CD8-positive, alpha-beta memory T cell (primary cell): ENCODE results near the gene ALX4. TPM values are rescaled to one million over a fixed set of nuclear protein-coding genes. Genes with fewer than 3 reads are reported as not detected.

Experiments used
- CTCF ChIA-PET: fragments of 350-600 bp; sonication (Branson Sonifier 250); formaldehyde crosslinking; loops from one replicate; lab custom pipeline; 2021; ENCODE audit warnings: antibody characterized with exemption; lab: Charles Lee
- POLR2A ChIA-PET: fragments of 350-600 bp; sonication (Branson Sonifier 250); formaldehyde crosslinking; loops from one replicate; lab custom pipeline; 2021; ENCODE audit warnings: antibody characterized with exemption; lab: Charles Lee
- DNase-seq, 5 donors: peaks; one replicate each; pipeline versions ENCODE4 v3.0.0 to v3.0.0-alpha.2; 2020 to 2022; ENCODE audit warnings: mixed read lengths in 1 of 5
- H3K27ac ChIP-seq: one replicate; pipeline ENCODE4 v1.7.0; 2013; ENCODE audit warnings: low read depth, mild to moderate bottlenecking, low read length, moderate library complexity
- H3K27me3 ChIP-seq: 2 replicates; pipeline ENCODE4 v1.7.0; 2013; ENCODE audit warnings: low read length, mild to moderate bottlenecking; ENCODE audit not compliant: insufficient read depth, poor library complexity, severe bottlenecking
- H3K36me3 ChIP-seq: 2 replicates; pipeline ENCODE4 v1.7.0; 2013; ENCODE audit warnings: mild to moderate bottlenecking, low read length, moderate library complexity; ENCODE audit not compliant: insufficient read depth
- H3K4me1 ChIP-seq: 2 replicates; pipeline ENCODE4 v1.7.0; 2013; ENCODE audit warnings: mild to moderate bottlenecking, low read length, moderate library complexity; ENCODE audit not compliant: insufficient read depth
- H3K4me3 ChIP-seq: 2 replicates; pipeline ENCODE4 v1.7.0; 2013; ENCODE audit warnings: mild to moderate bottlenecking, low read length
- H3K9me3 ChIP-seq: 2 replicates; pipeline ENCODE4 v1.7.0; 2013; ENCODE audit warnings: mild to moderate bottlenecking, low read length
- H3K27ac Mint-ChIP-seq, 8 donors: one replicate each; pipeline ENCODE4 v1.8.0; 2020 to 2021; ENCODE audit warnings: mixed read lengths in 8 of 8, mild to moderate bottlenecking in 6 of 8, inconsistent platforms in 3 of 8, moderate library complexity in 3 of 8
- H3K27me3 Mint-ChIP-seq, 2 donors: one replicate each; pipeline ENCODE4 v1.8.0; 2020 to 2021; ENCODE audit warnings: mixed read lengths in 2 of 2, mild to moderate bottlenecking in 1 of 2, moderate library complexity in 1 of 2
- H3K36me3 Mint-ChIP-seq, 3 donors: one replicate each; pipeline ENCODE4 v1.8.0; 2020 to 2021; ENCODE audit warnings: mixed read lengths in 3 of 3, inconsistent platforms in 1 of 3, mild to moderate bottlenecking in 1 of 3
- H3K4me1 Mint-ChIP-seq, 3 donors: one replicate each; pipeline ENCODE4 v1.8.0; 2020 to 2021; ENCODE audit warnings: mixed read lengths in 3 of 3, inconsistent platforms in 1 of 3, mild to moderate bottlenecking in 1 of 3
- H3K4me3 Mint-ChIP-seq, 7 donors: one replicate each; pipeline ENCODE4 v1.8.0; 2020 to 2021; ENCODE audit warnings: mixed read lengths in 7 of 7, mild to moderate bottlenecking in 6 of 7, moderate library complexity in 4 of 7, inconsistent platforms in 2 of 7
- H3K9me3 Mint-ChIP-seq, 5 donors: one replicate each; pipeline ENCODE4 v1.8.0; 2020 to 2022; ENCODE audit warnings: mixed read lengths in 5 of 5, mild to moderate bottlenecking in 3 of 5, moderate library complexity in 2 of 5, inconsistent platforms in 1 of 5
- polyA plus RNA-seq: library from polyadenylated mRNA; unstranded; fragments of 300-500 nt; fragmentation: Illumina TruSeq; gene quantifications from one replicate; pipeline ENCODE4 v1.2.3, GENCODE V29; 2021
- total RNA-seq, 2 experiments: library from RNA; stranded (reverse); gene quantifications; one replicate each; pipeline ENCODE4 v1.2.3, GENCODE V29; 2021

Gene ALX4
- total and polyA plus RNA-seq, 3 experiments from 2014 or later = not detected

DNA sequence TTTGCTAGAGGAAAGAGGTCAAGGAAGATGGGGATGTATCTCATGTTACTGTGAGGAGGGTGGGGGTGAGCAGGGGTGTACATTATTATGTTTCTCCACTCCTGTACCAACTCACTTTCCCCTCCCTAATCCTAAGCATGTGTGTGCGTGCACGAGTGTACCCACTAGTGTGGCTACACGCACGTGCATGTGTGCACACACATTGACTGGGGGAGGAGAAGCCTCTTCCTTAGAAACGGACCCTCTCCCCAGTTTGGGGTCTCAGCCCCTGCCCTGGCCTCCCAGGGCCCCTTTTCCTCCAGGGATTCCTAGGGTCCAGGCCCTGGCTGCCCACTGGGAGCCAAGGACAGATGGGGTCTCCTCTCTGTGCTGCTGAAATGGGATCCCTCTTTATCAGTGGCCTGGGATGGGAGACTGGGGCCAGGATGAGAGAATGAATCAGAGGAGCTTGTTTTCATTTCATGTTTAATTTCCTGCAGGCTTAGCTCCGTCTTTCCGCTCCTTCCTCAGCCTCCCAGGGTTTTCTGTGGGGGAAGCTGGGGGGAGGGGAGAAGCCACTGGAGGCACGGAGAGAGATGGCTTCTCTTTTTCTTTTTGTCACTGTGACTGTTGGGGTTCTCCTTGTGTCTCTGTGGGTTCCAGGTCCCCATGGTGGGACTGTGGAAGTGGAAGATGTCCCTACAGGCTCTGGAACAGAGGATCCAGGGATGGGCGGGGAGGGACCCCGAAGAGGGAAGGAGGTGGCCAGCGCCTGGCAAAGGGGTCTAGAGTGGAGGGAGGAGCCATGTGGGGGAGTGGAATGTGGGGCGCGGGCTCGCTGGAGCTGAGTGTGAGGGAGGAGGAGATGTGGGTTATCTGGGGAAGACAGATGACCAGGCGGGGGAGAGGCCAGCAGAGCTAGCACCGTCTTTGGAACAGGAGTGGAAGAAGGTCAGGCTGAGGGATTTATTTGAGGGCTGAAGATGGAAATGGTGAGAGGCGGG is 40.3 kb downstream of the ALX4 start:
- H3K36me3 Mint-ChIP-seq = peaks cover 0 to 12% (median 0%) of the 10 kb centered on the region in 3 donors
- Histone ChIP-seq H3K4me3 (no peak overlapping the region), H3K27me3 (no peaks in the 10 kb centered on the region), H3K4me1 (no peaks in the 10 kb centered on the region), H3K9me3 (no peaks in the 10 kb centered on the region), H3K36me3 (no peaks in the 10 kb centered on the region), H3K27ac (peak overlapping the region; percentile 57)
- H3K27me3 Mint-ChIP-seq = peaks cover 4 to 5% of the 10 kb centered on the region in 2 donors
- POLR2A ChIA-PET = no interaction called here
- no peak overlapping the region for H3K27ac Mint-ChIP-seq
- peaks cover 0 to 2% (median 0%) of the 10 kb centered on the region in 5 donors for H3K9me3 Mint-ChIP-seq
- CTCF ChIA-PET = no interaction called here
- no peaks in the 10 kb centered on the region for H3K4me1 Mint-ChIP-seq
- DNase-seq = no peak
- no peak overlapping the region for H3K4me3 Mint-ChIP-seq

DNA sequence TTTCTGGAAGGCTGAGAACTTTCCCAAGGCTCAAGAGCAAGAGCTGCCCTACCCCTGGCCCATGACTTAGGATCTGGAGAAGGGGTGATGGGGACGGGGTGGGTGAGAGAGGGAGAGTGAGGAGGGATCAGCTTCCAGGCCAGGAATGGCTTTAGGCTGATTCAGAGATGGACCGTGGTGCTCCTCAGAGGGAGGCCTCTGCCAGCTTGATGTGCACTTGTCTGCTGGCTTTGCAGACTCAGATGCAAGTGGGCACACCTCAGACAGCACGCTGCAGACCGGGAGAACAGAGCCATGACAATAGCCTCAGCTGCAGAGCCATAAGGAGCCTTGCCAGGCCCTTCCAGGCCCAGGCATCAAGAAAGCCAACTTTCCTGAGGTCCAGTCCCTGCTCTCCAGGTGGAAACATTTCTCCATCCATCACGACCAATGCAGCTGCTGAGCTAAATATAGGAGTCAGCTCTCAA is 41.3 kb downstream of the ALX4 start:
- Histone ChIP-seq H3K27me3 (no peaks in the 10 kb centered on the region), H3K9me3 (no peaks in the 10 kb centered on the region), H3K36me3 (no peaks in the 10 kb centered on the region), H3K4me1 (no peaks in the 10 kb centered on the region), H3K4me3 (no peak overlapping the region), H3K27ac (no peak overlapping the region)
- Mint-ChIP-seq H3K27ac (no peak overlapping the region), H3K27me3 (peaks cover 4 to 5% of the 10 kb centered on the region in 2 donors), H3K9me3 (peaks cover 0 to 2% (median 0%) of the 10 kb centered on the region in 5 donors), H3K36me3 (peaks cover 0 to 12% (median 0%) of the 10 kb centered on the region in 3 donors), H3K4me3 (no peak overlapping the region), H3K4me1 (no peaks in the 10 kb centered on the region)
- ChIA-PET POLR2A (interaction anchor here (0.5 kb wide), 1 partner anchor 96 kb away, joined by 6 read pairs; no protein-coding TSS in a partner anchor), CTCF (no interaction called here)
- no peak for DNase-seq

DNA sequence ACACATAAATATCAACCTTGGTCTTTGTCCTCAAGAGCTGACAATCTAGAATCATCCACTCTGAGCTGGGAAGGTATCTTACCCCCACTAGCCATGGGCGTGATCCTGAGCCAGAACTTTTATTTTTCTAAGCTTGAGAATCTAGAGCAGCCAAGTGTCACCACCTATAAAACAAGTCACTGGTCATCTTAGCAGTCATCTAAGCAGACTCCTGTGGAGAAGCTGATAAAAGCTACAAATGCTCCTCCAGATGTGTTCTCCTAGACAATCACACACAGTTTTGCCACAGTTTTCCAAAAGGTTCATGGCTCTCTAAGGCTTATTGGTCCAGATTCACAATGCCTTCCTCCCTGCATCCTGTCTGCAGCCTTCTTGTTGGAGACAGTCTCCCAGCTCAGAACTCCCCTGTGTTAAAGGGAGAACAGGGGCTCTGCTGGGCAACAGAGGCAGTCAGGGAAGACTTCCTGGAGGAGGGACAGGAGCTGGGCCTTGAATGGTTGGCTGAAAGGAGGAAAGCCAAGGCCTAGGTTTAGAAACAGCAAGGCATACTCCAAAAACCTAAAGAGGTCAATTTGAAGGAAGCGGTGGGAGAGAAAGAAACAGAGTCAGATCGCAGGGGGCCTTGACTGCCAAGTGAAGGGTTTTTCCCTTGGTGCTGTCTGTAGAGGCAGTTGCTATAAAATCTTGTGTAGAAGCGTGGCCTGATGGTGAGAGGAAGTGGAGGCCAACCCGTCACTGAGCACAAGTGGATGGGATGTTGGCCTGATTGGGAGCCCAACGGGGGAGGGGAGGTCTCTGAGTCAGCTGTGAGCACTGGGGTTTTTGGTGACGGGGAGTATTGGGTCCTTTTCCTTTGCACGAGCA is 42.0 kb downstream of the ALX4 start:
- DNase-seq = no peak
- no peak overlapping the region for H3K27ac ChIP-seq
- no peaks in the 10 kb centered on the region for H3K27me3 ChIP-seq
- no peaks in the 10 kb centered on the region for H3K4me1 ChIP-seq
- peaks cover 0 to 6% (median 0%) of the 10 kb centered on the region in 3 donors for H3K36me3 Mint-ChIP-seq
- H3K36me3 ChIP-seq = no peaks in the 10 kb centered on the region
- no peak overlapping the region for H3K27ac Mint-ChIP-seq
- H3K9me3 Mint-ChIP-seq = peaks cover 0 to 2% (median 0%) of the 10 kb centered on the region in 5 donors
- POLR2A ChIA-PET = interaction anchor here (0.5 kb wide), 1 partner anchor 96 kb away, joined by 6 read pairs; no protein-coding TSS in a partner anchor
- no peak overlapping the region for H3K4me3 ChIP-seq
- no peaks in the 10 kb centered on the region for H3K9me3 ChIP-seq
- no peaks in the 10 kb centered on the region for H3K4me1 Mint-ChIP-seq
- CTCF ChIA-PET = interaction anchor here (0.5 kb wide), 1 partner anchor 174 kb away, joined by 3 read pairs; no protein-coding TSS in a partner anchor
- H3K4me3 Mint-ChIP-seq = no peak overlapping the region
- H3K27me3 Mint-ChIP-seq = peaks cover 4 to 7% of the 10 kb centered on the region in 2 donors

DNA sequence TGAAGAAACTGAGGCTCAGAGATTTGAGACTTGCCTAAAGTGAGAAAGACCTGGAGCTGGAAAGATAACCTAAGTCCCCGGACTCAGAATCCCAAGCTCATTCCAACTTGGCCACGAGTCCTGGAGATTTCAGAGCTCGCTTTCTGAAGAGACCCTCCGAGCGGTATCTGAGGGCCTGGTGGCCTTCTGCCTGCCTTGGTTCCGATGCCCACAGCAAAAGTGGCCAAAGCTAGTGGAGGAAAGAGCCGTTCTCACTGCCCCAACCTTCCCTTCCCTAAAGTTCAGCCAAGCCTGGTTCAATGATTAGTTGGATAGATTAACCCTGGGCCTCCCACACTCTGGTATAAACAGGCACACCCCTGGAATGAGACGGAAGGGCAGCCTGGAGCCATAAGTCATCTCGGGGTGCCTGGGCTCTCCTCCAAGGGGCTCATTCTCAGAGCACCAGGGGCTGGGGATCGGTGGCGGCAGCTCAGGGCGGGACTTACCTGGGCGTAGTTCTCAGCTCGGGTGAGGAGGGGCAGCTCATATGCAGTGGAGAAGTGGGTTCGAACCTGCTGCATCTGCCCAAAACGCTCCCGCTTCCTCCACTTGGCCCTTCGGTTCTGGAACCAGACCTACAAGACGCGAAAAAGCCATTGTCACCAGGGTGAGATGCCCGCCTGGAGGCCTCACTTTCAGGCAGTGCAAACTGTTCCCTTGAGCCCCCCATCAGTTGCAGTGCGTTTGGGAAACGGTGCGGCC is 42.8 kb downstream of the ALX4 start:
- Mint-ChIP-seq H3K27ac (no peak overlapping the region), H3K4me3 (no peak overlapping the region), H3K36me3 (peaks cover 0 to 6% (median 0%) of the 10 kb centered on the region in 3 donors), H3K9me3 (peaks cover 0 to 2% (median 0%) of the 10 kb centered on the region in 5 donors), H3K27me3 (peaks cover 7 to 11% of the 10 kb centered on the region in 2 donors), H3K4me1 (no peaks in the 10 kb centered on the region)
- Histone ChIP-seq H3K36me3 (no peaks in the 10 kb centered on the region), H3K27ac (no peak overlapping the region), H3K4me3 (no peak overlapping the region), H3K27me3 (no peaks in the 10 kb centered on the region), H3K4me1 (no peaks in the 10 kb centered on the region), H3K9me3 (no peaks in the 10 kb centered on the region)
- ChIA-PET CTCF (no interaction called here), POLR2A (no interaction called here)
- no peak for DNase-seq

DNA sequence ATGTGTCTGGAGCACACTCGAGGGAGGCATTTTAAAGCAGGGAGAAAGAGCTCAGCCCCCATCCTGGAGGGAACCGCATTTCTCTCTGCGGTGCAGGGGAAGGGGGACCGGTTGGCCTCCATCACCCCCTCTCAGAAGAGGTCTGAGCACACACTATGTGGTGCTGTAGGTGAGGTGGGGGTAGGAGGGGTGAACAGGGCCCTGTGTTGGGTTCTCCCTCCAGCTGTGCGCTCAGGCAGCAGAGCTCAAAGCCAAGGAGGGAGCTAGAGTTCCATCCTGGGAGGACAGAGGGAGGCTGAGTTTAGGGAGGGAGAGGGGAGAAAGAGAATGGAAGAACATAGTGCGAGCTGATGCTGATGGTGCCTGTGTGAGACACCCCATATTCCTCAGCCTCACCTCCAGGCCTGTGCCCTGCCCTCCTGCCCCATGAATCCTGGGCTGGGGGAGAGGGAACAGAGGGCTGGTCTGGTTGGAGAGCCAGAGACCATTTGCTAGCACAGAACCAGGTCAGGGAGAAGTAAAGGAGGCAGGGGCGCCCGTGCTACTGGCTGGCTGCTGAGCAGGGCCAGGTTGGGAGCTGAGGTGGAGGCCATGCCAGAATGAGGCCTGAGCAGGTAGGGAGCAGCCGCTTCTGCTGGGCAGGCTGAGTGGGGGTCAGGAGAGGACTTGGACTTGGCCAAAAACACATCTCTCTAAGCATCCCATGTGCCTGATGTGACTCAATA is 43.7 kb downstream of the ALX4 start:
- Mint-ChIP-seq H3K27me3 (peaks cover 4 to 11% of the 10 kb centered on the region in 2 donors), H3K4me1 (no peaks in the 10 kb centered on the region), H3K27ac (no peak overlapping the region), H3K4me3 (no peak overlapping the region), H3K9me3 (no peaks in the 10 kb centered on the region), H3K36me3 (no peaks in the 10 kb centered on the region)
- Histone ChIP-seq H3K4me1 (no peaks in the 10 kb centered on the region), H3K36me3 (no peaks in the 10 kb centered on the region), H3K27me3 (no peaks in the 10 kb centered on the region), H3K4me3 (no peak overlapping the region), H3K27ac (no peak overlapping the region), H3K9me3 (no peaks in the 10 kb centered on the region)
- POLR2A ChIA-PET = no interaction called here
- DNase-seq = no peak
- CTCF ChIA-PET = no interaction called here

DNA sequence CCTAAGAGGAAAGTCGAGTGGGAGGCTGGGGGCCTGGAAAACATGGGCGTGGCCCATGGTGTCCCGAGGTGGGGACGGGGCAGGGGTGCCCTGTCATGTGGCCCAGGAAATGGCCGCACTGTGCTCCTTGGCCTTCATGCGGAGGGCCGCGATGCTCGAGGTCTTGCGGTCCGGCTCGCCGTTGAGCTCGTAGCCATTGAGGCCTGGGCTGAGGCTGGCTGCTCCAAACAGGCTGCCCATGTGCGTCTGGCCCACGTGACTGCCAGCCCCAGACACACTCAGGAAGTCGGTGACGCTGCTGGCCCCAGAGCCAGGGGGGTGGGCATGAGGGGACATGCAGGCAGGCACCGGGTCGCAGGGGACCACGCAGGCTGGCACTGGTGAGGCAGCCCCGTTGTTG is 45.2 kb downstream of the ALX4 start:
- no peaks in the 10 kb centered on the region for H3K9me3 Mint-ChIP-seq
- Histone ChIP-seq H3K4me1 (no peaks in the 10 kb centered on the region), H3K27ac (no peak overlapping the region), H3K4me3 (no peak overlapping the region), H3K36me3 (no peaks in the 10 kb centered on the region), H3K27me3 (no peaks in the 10 kb centered on the region), H3K9me3 (no peaks in the 10 kb centered on the region)
- no peak for DNase-seq
- peaks cover 2 to 11% of the 10 kb centered on the region in 2 donors for H3K27me3 Mint-ChIP-seq
- peaks cover 0 to 1% (median 0%) of the 10 kb centered on the region in 3 donors for H3K4me1 Mint-ChIP-seq
- ChIA-PET POLR2A (no interaction called here), CTCF (no interaction called here)
- H3K27ac Mint-ChIP-seq = no peak overlapping the region
- H3K4me3 Mint-ChIP-seq = no peak overlapping the region
- no peaks in the 10 kb centered on the region for H3K36me3 Mint-ChIP-seq

DNA sequence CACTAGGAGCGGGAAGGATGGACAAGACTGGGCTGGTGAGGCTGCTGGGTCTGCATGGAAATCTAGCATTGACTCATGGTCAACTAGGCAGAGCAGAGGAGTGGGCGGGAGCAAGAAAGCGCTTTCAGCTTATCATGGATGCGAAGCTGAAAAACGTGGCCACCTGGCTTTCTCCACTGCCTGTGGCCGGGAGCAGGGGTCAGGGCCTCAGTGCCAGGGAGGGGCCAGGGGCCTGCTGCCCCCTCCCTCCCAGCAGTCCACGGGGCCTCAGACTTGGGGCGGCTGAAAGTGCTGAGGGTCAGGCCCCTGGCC is 45.5 kb downstream of the ALX4 start:
- no peak overlapping the region for H3K4me3 Mint-ChIP-seq
- no peak overlapping the region for H3K27ac Mint-ChIP-seq
- Histone ChIP-seq H3K4me1 (no peaks in the 10 kb centered on the region), H3K27me3 (no peaks in the 10 kb centered on the region), H3K27ac (no peak overlapping the region), H3K9me3 (no peaks in the 10 kb centered on the region), H3K4me3 (no peak overlapping the region), H3K36me3 (no peaks in the 10 kb centered on the region)
- no peaks in the 10 kb centered on the region for H3K36me3 Mint-ChIP-seq
- no peaks in the 10 kb centered on the region for H3K9me3 Mint-ChIP-seq
- H3K27me3 Mint-ChIP-seq = peaks cover 2 to 11% of the 10 kb centered on the region in 2 donors
- ChIA-PET POLR2A (no interaction called here), CTCF (no interaction called here)
- no peak for DNase-seq
- peaks cover 2 to 5% (median 3%) of the 10 kb centered on the region in 3 donors for H3K4me1 Mint-ChIP-seq
